HepG2 (cell line): ENCODE data around the gene PHRF1. TPM values are rescaled to one million over a fixed set of nuclear protein-coding genes. Genes with fewer than 3 reads are reported as not detected.

Experiments used
- AHR ChIP-seq: IDR thresholded peaks from 2 replicates; pipeline ENCODE4 v1.6.1; 2018; ENCODE audit warnings: missing genetic modification reagents, missing compliant biosample characterization
- ARNTL ChIP-seq: sonication (generic); formaldehyde crosslinking; IDR thresholded peaks from 2 replicates; pipeline ENCODE4 v1.4.0; 2020; ENCODE audit warnings: mild to moderate bottlenecking, missing genetic modification reagents
- BCL6 ChIP-seq: IDR thresholded peaks from 2 replicates; pipeline ENCODE4 v1.6.1; 2016; ENCODE audit warnings: missing genetic modification reagents, missing compliant biosample characterization
- EHMT2 ChIP-seq: fragments of 200-600 bp; sonication (generic); IDR thresholded peaks from 2 replicates; pipeline ENCODE4 v1.7.0; 2017; ENCODE audit warnings: antibody characterized with exemption, low read depth, low read length, borderline replicate concordance
- IRF2 ChIP-seq: IDR thresholded peaks from 2 replicates; pipeline ENCODE4 v1.6.1; 2018; ENCODE audit warnings: missing genetic modification reagents, missing compliant biosample characterization
- KLF11 ChIP-seq: IDR thresholded peaks from 2 replicates; pipeline ENCODE4 v1.6.1; 2016; ENCODE audit warnings: missing compliant biosample characterization
- NCOA5 ChIP-seq: sonication (generic); formaldehyde crosslinking; IDR thresholded peaks from 2 replicates; pipeline ENCODE4 v1.4.0; 2020; ENCODE audit warnings: missing genetic modification reagents
- RARA ChIP-seq: IDR thresholded peaks from 2 replicates; pipeline ENCODE4 v1.6.1; 2016; ENCODE audit warnings: missing genetic modification reagents, missing compliant biosample characterization
- SNAI1 ChIP-seq: sonication (generic); formaldehyde crosslinking; IDR thresholded peaks from 2 replicates; pipeline ENCODE4 v1.5.0; 2020; ENCODE audit warnings: mild to moderate bottlenecking, missing genetic modification reagents, borderline replicate concordance
- ZMAT3 ChIP-seq: sonication (generic); formaldehyde crosslinking; conservative IDR thresholded peaks from 2 replicates; pipeline ENCODE4 v1.7.0; 2021; ENCODE audit warnings: missing genetic modification reagents
- ZNF510 ChIP-seq: sonication (generic); formaldehyde crosslinking; IDR thresholded peaks from 2 replicates; pipeline ENCODE4 v1.4.0; 2020; ENCODE audit warnings: low read depth, mild to moderate bottlenecking, missing genetic modification reagents
- ZNF660 ChIP-seq: sonication (generic); formaldehyde crosslinking; IDR thresholded peaks from 2 replicates; pipeline ENCODE4 v1.5.1; 2020; ENCODE audit warnings: mild to moderate bottlenecking, low read depth, missing genetic modification reagents, borderline replicate concordance
- polyA plus RNA-seq, 8 experiments: library from polyadenylated mRNA; depleted of rRNA in 3 of 8; stranded (reverse) in 7 of 8; unstranded in 1 of 8; fragments of >200 nt; fragmentation: Illumina TruSeq in 4 of 8; extraction: Trizol in 4 of 8; gene quantifications; 2 replicates each; pipeline versions ENCODE4 v1.2.1 to v1.2.3, GENCODE V29; 2011 to 2016; ENCODE audit warnings: low read depth in 4 of 8, missing spikeins in 1 of 8, mixed read lengths in 1 of 8; ENCODE audit not compliant: insufficient read depth in 1 of 8
- total RNA-seq, 5 experiments: library from RNA; depleted of rRNA; stranded (reverse); fragments of >200 nt; fragmentation: Illumina TruSeq; extraction: Trizol; gene quantifications; 2 replicates each; pipeline ENCODE4 v1.2.3, GENCODE V29; 2016; ENCODE audit warnings: low read depth in 1 of 5
- TF ChIP-seq, protein P1 (sequence below): sonication (generic); formaldehyde crosslinking; IDR thresholded peaks from 2 replicates; pipeline ENCODE4 v1.4.0; 2020; ENCODE audit warnings: missing genetic modification reagents, low read depth, mild to moderate bottlenecking, borderline replicate concordance
- TF ChIP-seq, protein P2 (sequence below): sonication (generic); formaldehyde crosslinking; IDR thresholded peaks from 2 replicates; pipeline ENCODE4 v1.8.1; 2022; ENCODE audit warnings: low read depth, mild to moderate bottlenecking, missing genetic modification reagents
- TF ChIP-seq, protein P3 (sequence below): sonication (generic); formaldehyde crosslinking; IDR thresholded peaks from 2 replicates; pipeline ENCODE4 v1.4.0; 2020; ENCODE audit warnings: missing genetic modification reagents
- TF ChIP-seq, protein P4 (sequence below): sonication (generic); formaldehyde crosslinking; IDR thresholded peaks from 2 replicates; pipeline ENCODE4 v1.5.1; 2020; ENCODE audit warnings: mild to moderate bottlenecking, moderate library complexity, missing genetic modification reagents
- TF ChIP-seq, protein P5 (sequence below): sonication (generic); formaldehyde crosslinking; IDR thresholded peaks from 2 replicates; pipeline ENCODE4 v1.5.0; 2020; ENCODE audit warnings: mild to moderate bottlenecking, missing genetic modification reagents
- TF ChIP-seq, protein P6 (sequence below): sonication (generic); formaldehyde crosslinking; IDR thresholded peaks from 2 replicates; pipeline ENCODE4 v1.8.0; 2023; ENCODE audit warnings: mild to moderate bottlenecking, missing genetic modification reagents

PHRF1 gene
- total and polyA plus RNA-seq, 2 of the 13 experiments (the other 11 are each of a cell fraction or from before 2014, with no cell fraction given) = 8.2 to 16.7 TPM

DNA sequence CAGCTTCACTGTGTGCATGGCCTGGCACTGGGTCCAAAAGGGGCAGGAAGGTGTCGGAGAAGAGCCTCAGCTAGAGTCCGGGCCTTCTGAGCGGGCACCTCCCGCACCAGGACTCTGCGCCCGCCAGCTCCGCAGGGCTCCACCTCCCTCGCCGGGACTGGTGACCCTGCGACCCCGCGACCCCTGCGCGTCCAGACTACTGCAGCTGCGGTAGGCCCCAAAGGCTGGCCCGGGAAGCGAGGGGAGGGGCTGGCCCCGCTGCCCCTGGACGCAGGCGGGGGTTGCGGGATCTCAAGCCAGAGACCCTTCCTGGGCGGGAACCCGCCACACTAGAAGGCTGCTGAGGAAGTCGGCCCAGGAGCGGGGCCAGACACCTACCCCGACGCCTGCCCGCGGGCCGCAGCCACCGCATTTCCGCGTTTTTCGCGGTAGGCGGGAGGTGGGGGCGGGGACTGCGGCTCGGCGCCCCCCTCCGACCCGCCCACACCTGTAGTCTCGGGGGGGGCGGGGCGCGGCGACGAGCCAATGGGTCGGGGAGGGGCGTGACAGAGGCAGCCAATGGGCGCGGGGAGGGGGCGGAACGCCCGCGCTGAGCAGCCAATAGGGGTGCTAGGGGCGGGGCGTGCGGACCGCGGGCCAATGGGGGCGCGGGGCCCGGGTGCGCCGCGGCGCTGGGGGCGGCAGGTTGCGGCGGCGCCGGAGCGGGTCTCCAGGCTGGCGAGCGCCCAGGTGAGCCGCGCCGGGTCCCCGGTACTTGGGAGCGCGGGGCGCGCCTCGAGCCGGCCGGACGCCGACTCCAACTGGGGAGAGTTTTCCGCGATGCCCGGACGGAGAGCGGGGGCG is 15.7 kb upstream of the PHRF1 start, which contains the start of the genes LMNTD2 and RASSF7 (continued):
- peak; percentile 66; the same call in 1 of the 2 replicates for TF ChIP-seq ZMAT3
- TF ChIP-seq, protein P1, sequence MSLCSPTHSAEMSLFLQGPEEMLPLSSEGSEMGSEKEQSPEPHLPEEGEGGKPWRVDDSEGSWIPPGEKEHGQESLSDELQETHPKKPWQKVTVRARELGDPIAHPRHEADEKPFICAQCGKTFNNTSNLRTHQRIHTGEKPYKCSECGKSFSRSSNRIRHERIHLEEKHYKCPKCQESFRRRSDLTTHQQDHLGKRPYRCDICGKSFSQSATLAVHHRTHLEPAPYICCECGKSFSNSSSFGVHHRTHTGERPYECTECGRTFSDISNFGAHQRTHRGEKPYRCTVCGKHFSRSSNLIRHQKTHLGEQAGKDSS (CRISPR knock-in tag) = peak; percentile 57; the same call in 1 of the 2 replicates
- TF ChIP-seq, protein P2, sequence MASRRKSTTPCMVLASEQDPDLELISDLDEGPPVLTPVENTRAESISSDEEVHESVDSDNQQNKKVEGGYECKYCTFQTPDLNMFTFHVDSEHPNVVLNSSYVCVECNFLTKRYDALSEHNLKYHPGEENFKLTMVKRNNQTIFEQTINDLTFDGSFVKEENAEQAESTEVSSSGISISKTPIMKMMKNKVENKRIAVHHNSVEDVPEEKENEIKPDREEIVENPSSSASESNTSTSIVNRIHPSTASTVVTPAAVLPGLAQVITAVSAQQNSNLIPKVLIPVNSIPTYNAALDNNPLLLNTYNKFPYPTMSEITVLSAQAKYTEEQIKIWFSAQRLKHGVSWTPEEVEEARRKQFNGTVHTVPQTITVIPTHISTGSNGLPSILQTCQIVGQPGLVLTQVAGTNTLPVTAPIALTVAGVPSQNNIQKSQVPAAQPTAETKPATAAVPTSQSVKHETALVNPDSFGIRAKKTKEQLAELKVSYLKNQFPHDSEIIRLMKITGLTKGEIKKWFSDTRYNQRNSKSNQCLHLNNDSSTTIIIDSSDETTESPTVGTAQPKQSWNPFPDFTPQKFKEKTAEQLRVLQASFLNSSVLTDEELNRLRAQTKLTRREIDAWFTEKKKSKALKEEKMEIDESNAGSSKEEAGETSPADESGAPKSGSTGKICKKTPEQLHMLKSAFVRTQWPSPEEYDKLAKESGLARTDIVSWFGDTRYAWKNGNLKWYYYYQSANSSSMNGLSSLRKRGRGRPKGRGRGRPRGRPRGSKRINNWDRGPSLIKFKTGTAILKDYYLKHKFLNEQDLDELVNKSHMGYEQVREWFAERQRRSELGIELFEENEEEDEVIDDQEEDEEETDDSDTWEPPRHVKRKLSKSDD (CRISPR knock-in tag) = no peak
- 0 out of 2 replicates have a peak, but pooled peaks have one; percentile 23 for TF ChIP-seq BCL6
- peak; percentile 46; the same call in 1 of the 2 replicates for TF ChIP-seq SNAI1
- TF ChIP-seq, protein P3, sequence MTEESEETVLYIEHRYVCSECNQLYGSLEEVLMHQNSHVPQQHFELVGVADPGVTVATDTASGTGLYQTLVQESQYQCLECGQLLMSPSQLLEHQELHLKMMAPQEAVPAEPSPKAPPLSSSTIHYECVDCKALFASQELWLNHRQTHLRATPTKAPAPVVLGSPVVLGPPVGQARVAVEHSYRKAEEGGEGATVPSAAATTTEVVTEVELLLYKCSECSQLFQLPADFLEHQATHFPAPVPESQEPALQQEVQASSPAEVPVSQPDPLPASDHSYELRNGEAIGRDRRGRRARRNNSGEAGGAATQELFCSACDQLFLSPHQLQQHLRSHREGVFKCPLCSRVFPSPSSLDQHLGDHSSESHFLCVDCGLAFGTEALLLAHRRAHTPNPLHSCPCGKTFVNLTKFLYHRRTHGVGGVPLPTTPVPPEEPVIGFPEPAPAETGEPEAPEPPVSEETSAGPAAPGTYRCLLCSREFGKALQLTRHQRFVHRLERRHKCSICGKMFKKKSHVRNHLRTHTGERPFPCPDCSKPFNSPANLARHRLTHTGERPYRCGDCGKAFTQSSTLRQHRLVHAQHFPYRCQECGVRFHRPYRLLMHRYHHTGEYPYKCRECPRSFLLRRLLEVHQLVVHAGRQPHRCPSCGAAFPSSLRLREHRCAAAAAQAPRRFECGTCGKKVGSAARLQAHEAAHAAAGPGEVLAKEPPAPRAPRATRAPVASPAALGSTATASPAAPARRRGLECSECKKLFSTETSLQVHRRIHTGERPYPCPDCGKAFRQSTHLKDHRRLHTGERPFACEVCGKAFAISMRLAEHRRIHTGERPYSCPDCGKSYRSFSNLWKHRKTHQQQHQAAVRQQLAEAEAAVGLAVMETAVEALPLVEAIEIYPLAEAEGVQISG = peak; percentile 39; the same call in 1 of the 2 replicates
- no peak; the same call in 1 of the 2 replicates for TF ChIP-seq AHR (CRISPR knock-in tag)
- peak; percentile 51; the same call in 1 of the 2 replicates for TF ChIP-seq ARNTL
- TF ChIP-seq ZNF510 (CRISPR knock-in tag) = no peak
- peak; percentile 81 for TF ChIP-seq RARA (CRISPR knock-in tag)
- TF ChIP-seq, protein P4, sequence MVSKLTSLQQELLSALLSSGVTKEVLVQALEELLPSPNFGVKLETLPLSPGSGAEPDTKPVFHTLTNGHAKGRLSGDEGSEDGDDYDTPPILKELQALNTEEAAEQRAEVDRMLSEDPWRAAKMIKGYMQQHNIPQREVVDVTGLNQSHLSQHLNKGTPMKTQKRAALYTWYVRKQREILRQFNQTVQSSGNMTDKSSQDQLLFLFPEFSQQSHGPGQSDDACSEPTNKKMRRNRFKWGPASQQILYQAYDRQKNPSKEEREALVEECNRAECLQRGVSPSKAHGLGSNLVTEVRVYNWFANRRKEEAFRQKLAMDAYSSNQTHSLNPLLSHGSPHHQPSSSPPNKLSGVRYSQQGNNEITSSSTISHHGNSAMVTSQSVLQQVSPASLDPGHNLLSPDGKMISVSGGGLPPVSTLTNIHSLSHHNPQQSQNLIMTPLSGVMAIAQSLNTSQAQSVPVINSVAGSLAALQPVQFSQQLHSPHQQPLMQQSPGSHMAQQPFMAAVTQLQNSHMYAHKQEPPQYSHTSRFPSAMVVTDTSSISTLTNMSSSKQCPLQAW (CRISPR knock-in tag) = peak; percentile 63
- no peak for TF ChIP-seq KLF11 (CRISPR knock-in tag)
- TF ChIP-seq, protein P5, sequence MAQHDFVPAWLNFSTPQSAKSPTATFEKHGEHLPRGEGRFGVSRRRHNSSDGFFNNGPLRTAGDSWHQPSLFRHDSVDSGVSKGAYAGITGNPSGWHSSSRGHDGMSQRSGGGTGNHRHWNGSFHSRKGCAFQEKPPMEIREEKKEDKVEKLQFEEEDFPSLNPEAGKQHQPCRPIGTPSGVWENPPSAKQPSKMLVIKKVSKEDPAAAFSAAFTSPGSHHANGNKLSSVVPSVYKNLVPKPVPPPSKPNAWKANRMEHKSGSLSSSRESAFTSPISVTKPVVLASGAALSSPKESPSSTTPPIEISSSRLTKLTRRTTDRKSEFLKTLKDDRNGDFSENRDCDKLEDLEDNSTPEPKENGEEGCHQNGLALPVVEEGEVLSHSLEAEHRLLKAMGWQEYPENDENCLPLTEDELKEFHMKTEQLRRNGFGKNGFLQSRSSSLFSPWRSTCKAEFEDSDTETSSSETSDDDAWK (CRISPR knock-in tag) = no peak
- no peak for TF ChIP-seq EHMT2
- TF ChIP-seq ZNF660 (CRISPR knock-in tag) = no peak
- no peak for TF ChIP-seq NCOA5 (CRISPR knock-in tag)
- TF ChIP-seq, protein P6, sequence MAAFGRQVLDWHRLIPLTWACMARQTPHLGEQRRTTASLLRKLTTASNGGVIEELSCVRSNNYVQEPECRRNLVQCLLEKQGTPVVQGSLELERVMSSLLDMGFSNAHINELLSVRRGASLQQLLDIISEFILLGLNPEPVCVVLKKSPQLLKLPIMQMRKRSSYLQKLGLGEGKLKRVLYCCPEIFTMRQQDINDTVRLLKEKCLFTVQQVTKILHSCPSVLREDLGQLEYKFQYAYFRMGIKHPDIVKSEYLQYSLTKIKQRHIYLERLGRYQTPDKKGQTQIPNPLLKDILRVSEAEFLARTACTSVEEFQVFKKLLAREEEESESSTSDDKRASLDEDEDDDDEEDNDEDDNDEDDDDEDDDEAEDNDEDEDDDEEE (CRISPR knock-in tag) = peak; percentile 73; the same call in 1 of the 2 replicates
- TF ChIP-seq IRF2 (CRISPR knock-in tag) = peak; percentile 45
